H9 (cell line): ENCODE data around the gene NT5C2. TPM values are rescaled to one million over a fixed set of nuclear protein-coding genes. Genes with fewer than 3 reads are reported as not detected.
A peak's percentile ranks its signal among the peaks of the same experiment; 100 is the strongest.

Experiments
- DNase-seq: peaks from one replicate; pipeline ENCODE4 v3.0.0-alpha.2; 2017
- H2AFZ ChIP-seq: one replicate; pipeline ENCODE4 v1.6.1; 2013; ENCODE audit warnings: mild to moderate bottlenecking, low read length, control low read depth, moderate library complexity
- H2AK5ac ChIP-seq: 2 replicates; pipeline ENCODE4 v1.6.1; 2013; ENCODE audit warnings: low read length, control low read depth, mixed read lengths; ENCODE audit not compliant: insufficient read length
- H2BK120ac ChIP-seq: one replicate; pipeline ENCODE4 v1.6.1; 2013; ENCODE audit warnings: low read depth, mild to moderate bottlenecking, low read length, control low read depth, inconsistent platforms; ENCODE audit not compliant: poor library complexity, severe bottlenecking
- H2BK12ac ChIP-seq: 2 replicates; pipeline ENCODE4 v1.6.1; 2013; ENCODE audit warnings: low read length, control low read depth, mixed read lengths, low read depth; ENCODE audit not compliant: insufficient read length
- H2BK15ac ChIP-seq: 2 replicates; pipeline ENCODE4 v1.6.1; 2013; ENCODE audit warnings: low read depth, low read length, control low read depth
- H2BK20ac ChIP-seq: one replicate; pipeline ENCODE4 v1.6.1; 2013; ENCODE audit warnings: low read depth, mild to moderate bottlenecking, low read length, control low read depth, inconsistent platforms; ENCODE audit not compliant: poor library complexity, severe bottlenecking
- H2BK5ac ChIP-seq: 2 replicates; pipeline ENCODE4 v1.6.1; 2013; ENCODE audit warnings: low read length, control low read depth, mixed read lengths; ENCODE audit not compliant: insufficient read length
- H3K14ac ChIP-seq: 2 replicates; pipeline ENCODE4 v1.6.1; 2013; ENCODE audit warnings: low read length, control low read depth; ENCODE audit not compliant: insufficient read depth
- H3K18ac ChIP-seq: 2 replicates; pipeline ENCODE4 v1.6.1; 2013; ENCODE audit warnings: low read depth, mild to moderate bottlenecking, mixed read lengths, low read length, control low read depth; ENCODE audit not compliant: insufficient read length
- H3K23ac ChIP-seq: 2 replicates; pipeline ENCODE4 v1.6.1; 2013; ENCODE audit warnings: low read length, control low read depth, mixed read lengths, low read depth; ENCODE audit not compliant: insufficient read length
- H3K23me2 ChIP-seq: 2 replicates; pipeline ENCODE4 v1.6.1; 2013; ENCODE audit warnings: low read depth, mild to moderate bottlenecking, mixed read lengths, low read length, control low read depth; ENCODE audit not compliant: insufficient read length, poor library complexity, severe bottlenecking
- H3K27ac ChIP-seq: 2 replicates; pipeline ENCODE4 v1.5.1; 2013; ENCODE audit warnings: low read length, control low read depth, mixed read lengths, low read depth; ENCODE audit not compliant: insufficient read length
- H3K27me3 ChIP-seq: 2 replicates; pipeline ENCODE4 v1.6.1; 2013; ENCODE audit warnings: low read length, control low read depth, inconsistent platforms; ENCODE audit not compliant: insufficient read depth
- H3K4ac ChIP-seq: 2 replicates; pipeline ENCODE4 v1.6.1; 2013; ENCODE audit warnings: low read depth, mild to moderate bottlenecking, control low read depth, inconsistent platforms, low read length, moderate library complexity
- H3K4me1 ChIP-seq: 2 replicates; pipeline ENCODE4 v1.6.1; 2013; ENCODE audit warnings: low read length, control low read depth, inconsistent platforms; ENCODE audit not compliant: insufficient read depth
- H3K4me2 ChIP-seq: 2 replicates; pipeline ENCODE4 v1.6.1; 2013; ENCODE audit warnings: low read length, control low read depth, mixed read lengths; ENCODE audit not compliant: insufficient read length, insufficient read depth
- H3K56ac ChIP-seq: 2 replicates; pipeline ENCODE4 v1.6.1; 2013; ENCODE audit warnings: low read depth, mild to moderate bottlenecking, mixed read lengths, low read length, control low read depth; ENCODE audit not compliant: insufficient read length
- H3K79me1 ChIP-seq: 2 replicates; pipeline ENCODE4 v1.6.1; 2013; ENCODE audit warnings: low read depth, mild to moderate bottlenecking, moderate library complexity, low read length, control low read depth, inconsistent platforms; ENCODE audit not compliant: insufficient read depth, poor library complexity, severe bottlenecking
- H3K79me2 ChIP-seq: 2 replicates; pipeline ENCODE4 v1.6.1; 2013; ENCODE audit warnings: low read length, control low read depth, inconsistent platforms; ENCODE audit not compliant: insufficient read depth
- H3K9ac ChIP-seq: 2 replicates; pipeline ENCODE4 v1.6.1; 2013; ENCODE audit warnings: low read length, control low read depth, mixed read lengths; ENCODE audit not compliant: insufficient read length; ENCODE audit errors: extremely low read depth
- H3K9me3 ChIP-seq: one replicate; pipeline ENCODE4 v1.6.1; 2013; ENCODE audit warnings: low read depth, low read length, inconsistent platforms; ENCODE audit not compliant: control insufficient read depth
- H3T11ph ChIP-seq: one replicate; pipeline ENCODE4 v1.6.1; 2013; ENCODE audit warnings: mild to moderate bottlenecking, low read length, control low read depth, inconsistent platforms
- H4K20me1 ChIP-seq: one replicate; pipeline ENCODE4 v1.6.1; 2013; ENCODE audit not compliant: control insufficient read depth, insufficient read length, insufficient read depth
- H4K5ac ChIP-seq: 2 replicates; pipeline ENCODE4 v1.6.1; 2013; ENCODE audit warnings: low read depth, mild to moderate bottlenecking, mixed read lengths, low read length, control low read depth; ENCODE audit not compliant: insufficient read length
- H4K8ac ChIP-seq: replicated peaks from 2 replicates; pipeline ENCODE4 v1.6.1; 2013; ENCODE audit warnings: low read length, control low read depth, mixed read lengths, low read depth; ENCODE audit not compliant: insufficient read length
- H4K91ac ChIP-seq: 2 replicates; pipeline ENCODE4 v1.6.1; 2013; ENCODE audit warnings: low read depth, mild to moderate bottlenecking, moderate library complexity, mixed read lengths, low read length, control low read depth; ENCODE audit not compliant: insufficient read length
- H3K27ac Mint-ChIP-seq, 3 experiments: 2 replicates in 2 of 3; 3 replicates in 1 of 3; pipeline ENCODE4 v1.8.0; 2020 to 2021; ENCODE audit warnings: mixed read lengths in 3 of 3, mild to moderate bottlenecking in 1 of 3, moderate library complexity in 1 of 3
- H3K27me3 Mint-ChIP-seq: 2 replicates; pipeline ENCODE4 v1.8.0; 2021; ENCODE audit warnings: low read depth, mild to moderate bottlenecking, moderate library complexity, mixed read lengths
- H3K36me3 Mint-ChIP-seq, 3 experiments: 2 replicates in 2 of 3; 3 replicates in 1 of 3; pipeline ENCODE4 v1.8.0; 2020 to 2021; ENCODE audit warnings: low read depth in 3 of 3, mixed read lengths in 3 of 3; ENCODE audit not compliant: insufficient read depth in 1 of 3
- H3K4me1 Mint-ChIP-seq, 2 experiments: 2 replicates each; pipeline ENCODE4 v1.8.0; 2020; ENCODE audit warnings: mixed read lengths in 2 of 2
- H3K4me3 Mint-ChIP-seq, 2 experiments: 2 replicates in 1 of 2; 3 replicates in 1 of 2; pipeline ENCODE4 v1.8.0; 2020 to 2021; ENCODE audit warnings: mild to moderate bottlenecking in 2 of 2, mixed read lengths in 2 of 2, moderate library complexity in 1 of 2
- H3K9me3 Mint-ChIP-seq, 2 experiments: 2 replicates in 1 of 2; 3 replicates in 1 of 2; pipeline ENCODE4 v1.8.0; 2020; ENCODE audit warnings: mild to moderate bottlenecking in 2 of 2, mixed read lengths in 2 of 2, moderate library complexity in 1 of 2
- CTCF ChIP-seq: fragments of 200-600 bp; sonication (generic); conservative IDR thresholded peaks from 3 replicates; pipeline ENCODE4 v1.8.0; 2021; ENCODE audit warnings: antibody characterized with exemption, mild to moderate bottlenecking
- WGBS: extraction: QIAGEN DNeasy Blood & Tissue Kit; methylation state at CpG from one replicate; pipeline ENCODE4 v1.1.7; 2013; ENCODE audit warnings: missing lambda C conversion rate, low lambda C conversion rate, mixed read lengths; ENCODE audit not compliant: insufficient read length; ENCODE audit errors: extremely low coverage; 5-methylcytosine and 5-hydroxymethylcytosine counted together
- total RNA-seq: library from RNA; stranded (reverse); gene quantifications from 2 replicates; pipeline ENCODE4 v1.2.1, GENCODE V29; 2021

NT5C2 gene
- total RNA-seq, 1 experiment from 2014 or later = 69.6 TPM

- Histone ChIP-seq H3K18ac (no peak overlapping the region), H3K9ac (no peak overlapping the region), H4K8ac (no peak overlapping the region), H3K9me3 (no peaks in the 10 kb centered on the region), H3K79me1 (peaks cover 16% of the 10 kb centered on the region), H2BK20ac (no peak overlapping the region), H3K14ac (no peak overlapping the region), H2BK12ac (no peak overlapping the region), H2BK5ac (no peak overlapping the region), H3K23me2 (peaks cover 9% of the 10 kb centered on the region), H3K27ac (no peak overlapping the region), H3K27me3 (no peaks in the 10 kb centered on the region), H2BK120ac (no peak overlapping the region), H2BK15ac (no peak overlapping the region), H3K23ac (no peak overlapping the region), H4K91ac (no peak overlapping the region), H3T11ph (no peak overlapping the region), H3K56ac (no peak overlapping the region), H2AFZ (no peak overlapping the region), H3K79me2 (peaks cover 36% of the 10 kb centered on the region; the same call in 1 of the 2 replicates), H2AK5ac (no peak overlapping the region), H3K4me1 (peaks cover 7% of the 10 kb centered on the region), H4K20me1 (no peaks in the 10 kb centered on the region), H4K5ac (no peak overlapping the region), H3K4me2 (no peak overlapping the region), H3K4ac (no peak overlapping the region)
- Mint-ChIP-seq H3K4me1 (peaks cover 36 to 51% of the 10 kb centered on the region in 2 experiments), H3K9me3 (no peaks in the 10 kb centered on the region; a peak in 1 of 5 replicates), H3K4me3 (no peak overlapping the region), H3K36me3 (no peaks in the 10 kb centered on the region; a peak in 3 of 7 replicates), H3K27me3 (peaks cover 7% of the 10 kb centered on the region), H3K27ac (peak overlapping the region in 2 of 3 experiments; percentile 65 to 71; a peak in 3 of 7 replicates)
- DNase-seq = no peak
- WGBS = no CpG with 5 or more reads among the region's 6 CpGs
- no peak for TF ChIP-seq CTCF
These were observed 4.2 kb downstream of the NT5C2 start for GRCh38 chr10:103188853-103189252.
